T-helper 2 cell treated with Interferon-gamma antibody and Interleukin-4, amounts not matched to agents 5 μg/mL and 100 μg/mL, for 36 hours (primary cell): ENCODE measurements around the gene SERGEF.

Source experiments
- DNase-seq: peaks from one replicate; pipeline ENCODE4 v3.0.0; 2021; ENCODE audit warnings: low spot score
- H3K27ac Mint-ChIP-seq: one replicate; pipeline ENCODE4 v1.8.0; 2021; ENCODE audit warnings: mild to moderate bottlenecking, mixed read lengths
- H3K27me3 Mint-ChIP-seq: one replicate; pipeline ENCODE4 v1.8.0; 2021; ENCODE audit warnings: low read depth, mixed read lengths
- H3K36me3 Mint-ChIP-seq: one replicate; pipeline ENCODE4 v1.8.0; 2021; ENCODE audit warnings: low read depth, mixed read lengths
- H3K4me1 Mint-ChIP-seq: one replicate; pipeline ENCODE4 v1.8.0; 2021; ENCODE audit warnings: low read depth, mixed read lengths
- H3K4me3 Mint-ChIP-seq: one replicate; pipeline ENCODE4 v1.8.0; 2022; ENCODE audit warnings: mild to moderate bottlenecking, moderate library complexity, mixed read lengths
- H3K9me3 Mint-ChIP-seq: one replicate; pipeline ENCODE4 v1.8.0; 2021; ENCODE audit warnings: mixed read lengths

Gene SERGEF

DNA sequence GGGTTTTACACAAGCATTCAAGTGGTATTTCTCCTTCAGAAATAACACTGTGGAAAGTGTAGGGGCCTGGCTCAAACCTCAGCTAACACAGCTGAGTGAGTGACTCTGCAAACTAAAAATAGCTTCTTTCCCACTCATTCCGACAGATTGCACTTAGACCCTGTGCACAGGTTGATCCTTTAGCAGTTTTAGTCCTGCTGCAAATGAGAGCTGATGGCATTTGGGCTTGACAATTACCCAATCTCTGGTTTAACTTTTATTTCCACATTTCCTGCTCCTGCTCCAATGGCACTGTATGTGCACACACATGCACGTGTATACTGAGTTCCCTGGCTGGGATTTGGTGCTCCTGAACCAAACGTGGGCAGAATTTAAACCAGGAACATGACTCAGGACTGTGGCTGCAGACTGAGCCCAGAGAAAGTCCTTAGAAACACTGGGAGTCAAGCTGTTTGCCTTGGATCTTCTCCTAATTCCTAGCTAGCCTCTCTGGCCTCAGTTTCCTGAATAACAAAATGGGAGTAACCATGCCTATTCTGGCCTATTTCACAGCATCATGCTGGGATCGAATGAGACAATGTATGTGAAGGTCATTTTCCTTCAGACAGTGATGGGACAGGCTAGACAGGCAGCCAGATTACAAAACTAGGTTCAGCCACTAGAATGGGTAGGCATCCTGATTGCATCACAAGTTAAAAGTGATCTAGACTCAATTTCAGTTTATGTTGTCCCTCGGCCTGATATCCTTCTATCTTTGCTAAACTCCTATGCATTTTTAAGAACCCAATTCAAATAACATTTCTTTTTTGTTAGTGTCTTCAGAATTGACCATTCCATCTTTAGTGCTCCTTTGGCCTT, 58.2 kb downstream of the SERGEF start:
- no peaks in the 10 kb centered on the region for H3K9me3 Mint-ChIP-seq
- H3K36me3 Mint-ChIP-seq = peaks cover 24% of the 10 kb centered on the region
- no peaks in the 10 kb centered on the region for H3K27me3 Mint-ChIP-seq
- no peak overlapping the region for H3K4me3 Mint-ChIP-seq
- H3K27ac Mint-ChIP-seq = no peak overlapping the region
- no peak for DNase-seq
- H3K4me1 Mint-ChIP-seq = no peaks in the 10 kb centered on the region

DNA sequence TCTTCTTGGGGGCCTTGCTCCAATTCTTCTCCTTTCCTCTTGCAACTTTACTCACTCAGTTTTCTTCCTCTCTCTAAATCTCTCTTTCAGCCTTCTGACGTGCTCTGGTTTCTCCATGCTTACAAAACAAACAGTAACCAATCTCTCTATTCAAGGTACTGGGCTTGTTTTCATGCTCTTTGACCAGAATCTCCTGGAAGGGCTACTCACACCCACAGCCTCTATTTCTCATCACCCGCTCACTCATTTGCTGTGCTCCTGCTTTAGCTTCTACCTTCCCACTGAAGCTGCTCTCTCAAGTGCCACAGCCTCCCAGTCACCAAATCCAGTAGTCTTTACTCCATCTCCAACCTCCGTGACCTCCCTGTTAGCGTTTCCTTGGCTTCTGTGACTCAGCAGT, 60.4 kb downstream of the SERGEF start:
- Mint-ChIP-seq H3K4me1 (no peaks in the 10 kb centered on the region), H3K27me3 (no peaks in the 10 kb centered on the region), H3K4me3 (no peak overlapping the region), H3K9me3 (no peaks in the 10 kb centered on the region), H3K27ac (no peak overlapping the region), H3K36me3 (peaks cover 23% of the 10 kb centered on the region)
- no peak for DNase-seq

DNA sequence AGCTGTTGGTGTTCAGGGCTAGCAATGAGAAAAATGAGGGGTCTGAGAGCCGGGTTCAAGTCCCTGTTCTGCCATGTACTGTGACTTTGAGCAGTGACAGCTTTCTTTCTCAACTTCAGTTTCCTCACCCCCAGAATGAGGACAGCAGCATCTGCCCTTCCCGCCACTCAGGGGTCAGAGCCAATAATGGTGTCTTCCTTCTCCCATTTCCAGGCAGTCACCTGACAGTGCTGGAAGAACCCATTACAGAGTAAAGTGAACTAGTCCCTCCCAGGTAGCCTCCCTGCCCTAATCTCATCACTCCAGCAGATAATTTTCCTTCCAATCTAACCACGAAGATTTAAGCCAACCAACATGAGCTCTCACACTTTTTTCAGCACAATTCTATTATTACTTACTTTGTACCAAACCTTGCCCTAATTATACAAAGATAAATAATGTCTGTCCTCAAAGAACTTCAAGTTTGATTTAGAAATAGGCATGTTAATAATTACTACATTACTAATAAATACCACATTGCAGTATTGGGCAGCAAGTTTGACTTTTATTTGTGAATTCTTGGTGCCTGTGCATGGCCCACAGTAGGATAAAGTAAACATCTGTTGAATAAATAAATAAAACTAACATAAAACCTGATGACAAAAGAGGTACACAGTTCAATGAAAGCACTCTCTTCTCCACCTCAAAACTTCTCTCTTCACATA, 61.0 kb downstream of the SERGEF start:
- DNase-seq = no peak
- peaks cover 22% of the 10 kb centered on the region for H3K36me3 Mint-ChIP-seq
- H3K27ac Mint-ChIP-seq = no peak overlapping the region
- no peak overlapping the region for H3K4me3 Mint-ChIP-seq
- H3K9me3 Mint-ChIP-seq = no peaks in the 10 kb centered on the region
- H3K27me3 Mint-ChIP-seq = no peaks in the 10 kb centered on the region
- H3K4me1 Mint-ChIP-seq = no peaks in the 10 kb centered on the region

DNA sequence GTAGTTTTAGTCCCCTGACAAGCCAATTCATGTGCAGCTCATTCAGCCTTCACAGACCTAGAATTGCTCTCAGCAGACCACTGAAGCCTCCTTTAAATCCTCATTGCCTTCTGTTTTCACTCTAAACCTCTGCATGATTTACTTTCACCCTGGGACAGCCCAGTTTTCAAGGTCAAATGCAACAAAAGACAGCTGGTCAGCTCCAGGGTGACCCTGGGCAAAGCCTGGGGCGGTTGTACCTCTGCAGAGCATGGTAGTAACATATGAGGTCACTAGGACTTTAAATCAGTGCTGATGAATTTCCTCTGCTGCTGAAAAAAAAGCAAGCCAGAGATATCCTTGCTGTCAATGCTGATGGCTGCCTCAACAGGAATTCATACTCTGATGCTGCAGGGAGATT, 62.2 kb downstream of the SERGEF start:
- DNase-seq = no peak
- Mint-ChIP-seq H3K9me3 (no peaks in the 10 kb centered on the region), H3K27me3 (no peaks in the 10 kb centered on the region), H3K4me3 (no peak overlapping the region), H3K36me3 (peaks cover 21% of the 10 kb centered on the region), H3K4me1 (no peaks in the 10 kb centered on the region), H3K27ac (no peak overlapping the region)

DNA sequence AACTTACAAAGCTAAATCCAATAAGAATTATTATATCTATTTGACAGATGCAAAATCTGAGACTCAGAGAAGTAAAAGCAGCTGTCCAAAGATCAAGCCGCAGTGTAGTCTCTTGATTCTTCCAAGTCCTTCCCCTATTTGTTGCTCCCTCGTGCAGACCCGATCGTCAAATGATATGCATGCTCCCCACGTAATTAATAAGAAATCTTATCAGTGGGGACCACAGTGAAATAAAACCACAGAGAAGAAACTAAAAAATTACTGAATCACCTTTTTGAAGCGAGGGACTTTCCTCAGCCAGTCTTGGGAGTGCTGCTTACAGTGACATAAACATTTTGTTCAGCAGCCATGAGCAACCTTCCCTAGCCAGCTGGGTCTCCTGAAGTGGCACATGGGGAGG, 64.6 kb downstream of the SERGEF start:
- Mint-ChIP-seq H3K4me1 (no peaks in the 10 kb centered on the region), H3K27ac (no peak overlapping the region), H3K9me3 (peaks cover 17% of the 10 kb centered on the region), H3K36me3 (peaks cover 26% of the 10 kb centered on the region), H3K27me3 (no peaks in the 10 kb centered on the region), H3K4me3 (no peak overlapping the region)
- DNase-seq = no peak

DNA sequence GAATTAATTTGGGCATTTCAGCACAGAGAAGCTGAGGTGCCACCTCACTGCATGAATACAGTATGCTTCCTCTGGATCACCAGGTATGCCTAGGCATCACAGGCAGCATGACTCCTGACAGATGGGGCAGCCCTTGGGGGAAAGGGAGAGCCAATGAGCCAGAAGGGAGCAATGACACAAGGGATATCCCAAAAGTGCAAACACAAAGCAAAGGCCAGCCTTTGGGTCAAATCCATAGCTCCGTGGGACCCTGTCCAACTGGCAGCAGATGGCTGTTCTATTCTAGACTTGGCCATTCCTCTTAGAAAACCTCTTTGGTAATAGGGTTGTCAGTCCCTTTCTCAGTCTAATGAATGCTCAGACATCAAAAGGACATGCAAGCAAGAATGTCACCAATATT, 73.3 kb downstream of the SERGEF start:
- H3K36me3 Mint-ChIP-seq = peaks cover 14% of the 10 kb centered on the region
- H3K4me3 Mint-ChIP-seq = no peak overlapping the region

DNA sequence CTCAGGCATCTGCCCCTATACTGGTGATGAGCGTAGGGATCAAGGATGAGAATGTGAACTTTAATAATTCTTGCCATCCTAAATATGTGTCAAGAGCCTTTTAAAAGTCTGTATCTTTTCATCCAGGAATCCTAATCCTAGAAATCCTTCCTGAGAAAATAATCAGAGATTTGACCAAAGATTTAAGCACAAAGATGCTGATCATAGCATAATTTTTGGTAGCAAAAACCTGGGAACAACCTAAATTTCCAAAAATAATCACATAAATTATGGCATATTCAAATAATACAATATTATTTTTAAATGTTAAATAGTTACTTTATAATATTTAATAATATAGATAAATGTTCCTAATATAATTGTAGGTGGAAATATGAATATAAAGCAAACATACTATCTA, 76.1 kb downstream of the SERGEF start:
- Mint-ChIP-seq H3K4me1 (no peaks in the 10 kb centered on the region), H3K4me3 (no peak overlapping the region), H3K9me3 (peaks cover 4% of the 10 kb centered on the region), H3K27ac (no peak overlapping the region), H3K36me3 (peaks cover 5% of the 10 kb centered on the region), H3K27me3 (no peaks in the 10 kb centered on the region)
- DNase-seq = no peak

More for the DNA sequence above, 73.3 kb downstream of the SERGEF start:
- H3K27ac Mint-ChIP-seq = no peak overlapping the region
- H3K4me1 Mint-ChIP-seq = no peaks in the 10 kb centered on the region
- H3K27me3 Mint-ChIP-seq = no peaks in the 10 kb centered on the region
- no peak for DNase-seq
- H3K9me3 Mint-ChIP-seq = peaks cover 14% of the 10 kb centered on the region

DNA sequence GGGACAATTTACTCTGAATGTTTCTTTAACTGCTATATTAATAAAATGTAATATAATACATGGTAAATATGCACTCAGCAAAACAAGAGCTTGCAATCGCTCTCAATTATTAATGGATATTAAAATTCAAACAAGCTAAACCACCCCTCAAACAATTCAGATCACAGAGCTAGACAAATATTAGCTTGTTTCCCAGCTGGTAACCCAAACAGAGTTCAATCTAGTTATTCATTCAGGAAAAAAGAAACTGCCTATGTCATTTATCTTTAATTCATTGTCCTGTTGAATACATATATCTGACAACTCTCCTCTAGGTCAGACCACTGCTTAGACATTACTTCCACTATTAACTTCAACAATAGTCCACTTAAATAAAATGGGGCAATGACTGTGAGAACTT, 78.7 kb downstream of the SERGEF start:
- Mint-ChIP-seq H3K4me1 (no peaks in the 10 kb centered on the region), H3K27ac (no peak overlapping the region), H3K36me3 (peaks cover 5% of the 10 kb centered on the region), H3K4me3 (no peak overlapping the region), H3K9me3 (peaks cover 4% of the 10 kb centered on the region), H3K27me3 (no peaks in the 10 kb centered on the region)
- no peak for DNase-seq

DNA sequence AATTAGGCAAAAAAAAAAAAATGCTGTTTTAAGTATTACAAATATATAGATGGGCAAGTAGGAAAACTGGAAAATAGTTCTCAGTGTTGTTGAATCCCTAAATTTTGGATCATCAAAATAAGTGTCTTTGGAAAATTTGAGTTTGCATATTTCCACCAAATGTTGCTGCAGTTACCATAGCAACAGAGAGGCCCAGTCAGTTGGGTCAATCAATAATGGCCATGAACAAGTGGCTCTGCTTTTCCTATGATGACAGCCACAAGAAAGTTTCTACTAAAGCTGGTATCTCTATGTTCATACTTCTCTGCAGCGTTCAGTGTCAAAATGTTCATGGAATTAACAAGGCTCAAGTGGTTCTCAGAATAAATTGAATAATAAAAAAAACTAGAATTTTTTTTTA, 79.1 kb downstream of the SERGEF start:
- no peaks in the 10 kb centered on the region for H3K27me3 Mint-ChIP-seq
- no peaks in the 10 kb centered on the region for H3K4me1 Mint-ChIP-seq
- H3K27ac Mint-ChIP-seq = no peak overlapping the region
- H3K36me3 Mint-ChIP-seq = peaks cover 4% of the 10 kb centered on the region
- DNase-seq = no peak
- H3K4me3 Mint-ChIP-seq = no peak overlapping the region
- peaks cover 4% of the 10 kb centered on the region for H3K9me3 Mint-ChIP-seq

DNA sequence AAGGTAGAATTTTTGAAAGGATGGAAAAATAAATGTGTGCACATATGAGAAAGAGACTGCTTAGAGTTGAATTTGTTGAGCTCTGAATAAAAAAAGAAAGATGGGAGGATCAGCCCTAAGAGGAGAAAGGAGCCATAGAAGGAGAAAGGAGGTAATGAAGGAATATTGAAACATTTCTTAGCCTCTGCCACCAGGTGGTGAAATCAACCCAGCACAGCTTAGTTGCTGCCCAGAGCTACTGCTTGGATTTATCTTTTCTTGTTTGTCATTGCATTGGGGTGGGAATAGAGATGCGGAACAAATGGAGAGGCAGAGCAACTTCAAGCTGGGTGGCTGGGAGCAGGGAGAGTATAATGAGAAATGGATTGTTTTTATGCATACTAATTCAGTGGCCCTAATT, 80.4 kb downstream of the SERGEF start:
- Mint-ChIP-seq H3K4me3 (no peak overlapping the region), H3K27me3 (no peaks in the 10 kb centered on the region), H3K36me3 (peaks cover 4% of the 10 kb centered on the region), H3K9me3 (peaks cover 4% of the 10 kb centered on the region), H3K4me1 (no peaks in the 10 kb centered on the region), H3K27ac (no peak overlapping the region)
- DNase-seq = no peak

DNA sequence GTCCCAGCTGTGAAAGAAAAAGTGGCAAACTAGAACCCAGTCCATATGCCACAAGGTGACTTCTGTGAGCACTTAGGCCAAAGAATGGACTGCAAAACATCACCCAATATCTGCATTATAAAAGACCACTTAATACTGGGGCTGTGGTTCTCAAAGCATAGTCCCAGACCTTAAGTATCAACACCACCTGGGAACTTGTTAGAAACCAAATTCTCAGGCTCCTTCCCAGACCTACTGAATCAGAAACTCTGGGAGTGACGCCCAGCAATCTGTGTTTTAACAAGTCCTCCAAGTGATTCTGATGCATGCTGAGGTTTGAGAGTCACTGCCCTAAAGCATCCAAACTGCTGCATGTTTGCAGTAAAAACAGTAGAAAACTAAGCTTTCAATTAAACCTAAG, 81.3 kb downstream of the SERGEF start:
- Mint-ChIP-seq H3K4me1 (no peaks in the 10 kb centered on the region), H3K4me3 (no peak overlapping the region)

DNA sequence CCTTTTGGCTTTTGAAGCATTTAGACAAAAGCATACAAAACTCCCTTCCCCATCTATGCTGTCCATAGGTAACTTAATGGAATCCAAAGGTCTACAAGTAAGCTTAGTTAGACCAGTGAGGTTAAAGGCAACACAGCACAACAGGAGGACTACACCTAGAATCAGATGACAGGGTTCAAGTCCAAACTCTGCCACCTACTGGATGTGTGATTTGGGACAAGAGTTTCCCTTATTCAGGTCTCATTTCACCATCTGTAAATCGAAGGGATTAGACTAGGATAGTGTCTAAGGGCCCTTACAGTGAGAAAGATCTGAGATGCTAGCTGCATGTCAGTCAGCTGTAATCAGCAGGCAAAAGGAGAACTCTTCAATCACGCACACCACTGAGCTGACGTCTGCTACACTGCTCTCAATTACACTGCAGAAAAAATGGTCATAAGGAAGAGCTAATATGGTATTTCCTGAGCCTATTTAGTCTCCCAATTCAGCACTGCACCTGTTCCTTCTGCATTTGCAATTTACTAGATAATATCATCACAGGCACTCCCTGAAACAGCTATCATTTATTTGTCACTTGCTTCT, 82.2 kb downstream of the SERGEF start:
- no peak for DNase-seq
- peaks cover 4% of the 10 kb centered on the region for H3K36me3 Mint-ChIP-seq
- no peak overlapping the region for H3K4me3 Mint-ChIP-seq
- peaks cover 4% of the 10 kb centered on the region for H3K9me3 Mint-ChIP-seq
- no peaks in the 10 kb centered on the region for H3K4me1 Mint-ChIP-seq
- no peak overlapping the region for H3K27ac Mint-ChIP-seq
- H3K27me3 Mint-ChIP-seq = no peaks in the 10 kb centered on the region

More for the DNA sequence above, 81.3 kb downstream of the SERGEF start:
- no peak for DNase-seq
- H3K36me3 Mint-ChIP-seq = peaks cover 4% of the 10 kb centered on the region
- no peaks in the 10 kb centered on the region for H3K27me3 Mint-ChIP-seq
- no peak overlapping the region for H3K27ac Mint-ChIP-seq
- peaks cover 4% of the 10 kb centered on the region for H3K9me3 Mint-ChIP-seq

DNA sequence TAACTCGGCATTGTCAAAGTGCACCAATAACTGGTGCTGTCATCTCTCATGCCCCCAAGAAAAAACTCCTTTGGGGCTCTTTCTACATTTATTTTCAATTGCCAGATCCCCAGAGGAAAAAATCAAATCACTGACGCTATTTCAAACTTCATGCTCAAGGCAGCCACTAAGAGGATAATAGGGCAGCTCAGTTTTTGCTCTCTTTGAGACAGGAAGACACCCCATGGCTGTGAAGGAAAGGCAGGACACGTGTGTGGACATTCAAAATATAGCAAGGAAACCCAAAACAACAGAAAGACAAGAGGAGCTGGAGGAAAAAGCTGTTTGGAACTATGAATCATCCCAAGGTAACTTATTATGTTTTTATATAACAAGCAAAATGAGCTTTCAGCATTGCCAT, 83.7 kb downstream of the SERGEF start:
- Mint-ChIP-seq H3K4me3 (no peak overlapping the region), H3K27ac (no peak overlapping the region), H3K36me3 (peaks cover 8% of the 10 kb centered on the region), H3K9me3 (peaks cover 4% of the 10 kb centered on the region), H3K4me1 (peaks cover 2% of the 10 kb centered on the region), H3K27me3 (no peaks in the 10 kb centered on the region)
- no peak for DNase-seq

DNA sequence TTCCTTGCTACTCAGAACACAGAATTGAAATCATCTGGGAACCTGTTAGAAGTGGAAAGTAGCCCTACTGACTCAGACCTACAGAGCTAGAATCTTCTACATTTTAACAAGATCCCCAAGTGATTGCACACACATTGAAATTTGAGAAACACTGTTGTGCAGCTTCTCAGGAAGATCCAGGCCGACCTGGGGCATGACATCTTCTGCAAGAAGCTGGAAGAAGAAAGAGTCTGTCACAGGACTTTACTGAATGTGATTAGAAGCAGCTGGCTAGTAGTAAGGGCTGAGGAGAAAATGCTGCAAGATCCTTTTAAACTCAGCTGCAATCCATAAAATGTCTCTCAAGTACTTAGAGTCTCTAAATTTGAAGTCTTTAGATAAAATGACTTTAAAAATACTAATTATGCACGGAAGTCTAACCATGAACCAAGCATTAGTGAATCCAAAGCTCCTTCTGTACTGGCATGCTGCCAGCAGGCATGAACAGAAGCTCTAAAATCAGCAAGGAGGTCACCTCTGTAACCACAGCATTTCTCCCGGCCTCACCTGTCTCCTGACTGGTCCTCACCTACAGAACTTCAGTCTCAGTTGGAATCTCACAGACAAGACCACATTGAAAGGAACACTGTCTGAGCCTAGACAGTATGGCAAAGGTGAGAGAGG, 85.0 kb downstream of the SERGEF start:
- Mint-ChIP-seq H3K27ac (no peak overlapping the region), H3K27me3 (no peaks in the 10 kb centered on the region), H3K9me3 (peaks cover 4% of the 10 kb centered on the region), H3K4me1 (peaks cover 3% of the 10 kb centered on the region), H3K4me3 (no peak overlapping the region), H3K36me3 (peaks cover 11% of the 10 kb centered on the region)
- DNase-seq = no peak
